Right lobe of liver (tissue), 6 donors: ENCODE measurements around the gene ADSS1. TPM values are rescaled to one million over a fixed set of nuclear protein-coding genes. Genes with fewer than 3 reads are reported as not detected.

Experiments used
- ATAC-seq, 4 donors: fragments of 200-7000 bp; cut with Tn5 transposase; one replicate each; pipeline ENCODE4 v1.9.1; 2020; ENCODE audit warnings: mild to moderate bottlenecking in 4 of 4, moderate library complexity in 4 of 4
- DNase-seq, 3 donors: peaks; one replicate each; pipeline ENCODE4 v3.0.0-alpha.2; 2020
- H3K27ac ChIP-seq, 3 donors: fragments of 200-600 bp; one replicate each; pipeline ENCODE4 v1.8.0; 2022
- H3K27me3 ChIP-seq, 2 donors: fragments of 200-600 bp; one replicate each; pipeline ENCODE4 v1.8.0; 2022
- H3K36me3 ChIP-seq, 4 donors: fragments of 200-600 bp; sonication (generic) in 1 of 4; one replicate each; pipeline versions ENCODE4 v1.5.1 to v1.8.0; 2017 to 2022; ENCODE audit warnings: control low read depth in 1 of 4
- H3K4me1 ChIP-seq, 4 donors: fragments of 200-600 bp; sonication (generic) in 1 of 4; one replicate each; pipeline versions ENCODE4 v1.5.1 to v1.8.0; 2017 to 2022; ENCODE audit warnings: control low read depth in 1 of 4
- H3K4me3 ChIP-seq, 3 donors: fragments of 200-600 bp; one replicate each; pipeline ENCODE4 v1.8.0; 2022
- H3K9me3 ChIP-seq, 4 donors: fragments of 200-600 bp; sonication (generic) in 1 of 4; one replicate each; pipeline versions ENCODE4 v1.5.1 to v1.8.0; 2017 to 2022; ENCODE audit warnings: control low read depth in 1 of 4
- POLR2A ChIP-seq: fragments of 450-650 bp; IDR thresholded peaks from one replicate; pipeline ENCODE4 v1.6.1; 2017; ENCODE audit warnings: antibody characterized with exemption, mild to moderate bottlenecking
- WGBS: methylation state at CpG from one replicate; pipeline ENCODE4 v1.1.6; 2018; ENCODE audit warnings: low coverage, low lambda C conversion rate; ENCODE audit not compliant: insufficient coverage; ENCODE audit errors: missing lambda C conversion rate; 5-methylcytosine and 5-hydroxymethylcytosine counted together
- intact Hi-C, 2 donors: fragments of 100-400 bp; cut with DNase I; formaldehyde crosslinking; loops; one replicate each; pipeline versions ENCODE4 v1.11.2 to v1.14.1; 2022
- long read RNA-seq: library from polyadenylated mRNA; unstranded; transcript quantifications from one replicate; pipeline ENCODE4 v2.0.0, GENCODE V29; 2019
- total RNA-seq, 6 experiments: library from RNA; depleted of rRNA in 2 of 6; stranded (reverse); fragments of >200 nt in 2 of 6; fragmentation: NEBNext Ultra II Directional in 3 of 6; extraction: Animal tissue kit (Norgen Biotek cat#: 25700) in 3 of 6; gene quantifications; one replicate each; pipeline versions ENCODE4 v1.1.0 to v1.2.4, GENCODE V29; 2016 to 2023
- TF ChIP-seq, protein P1 (sequence below), 4 donors: fragments of 200-600 bp in 3 of 4; fragments of 450-650 bp in 1 of 4; IDR thresholded peaks; one replicate each; pipeline versions ENCODE4 v1.5.1 to v1.8.0; 2016 to 2022; ENCODE audit warnings: antibody characterized with exemption in 4 of 4, mild to moderate bottlenecking in 2 of 4
- donor health status: DM: no; HTN: yes; CAD: no.
- donor health status: DM: no; HTN: no; CAD: no.
- donor health status: DM: no; HTN: no; CAD: no.
- donor health status: DM: no; HTN: yes; CAD: no.
- donor health status: DM: no; HTN: yes; CAD: no.

Gene ADSS1
- 10 to 100 TPM in 5 of 6 experiments, 1 to 10 TPM in 1; 8.1 to 50.5 (median 36.8) TPM for total RNA-seq
- long read RNA-seq: 0 reads

DNA sequence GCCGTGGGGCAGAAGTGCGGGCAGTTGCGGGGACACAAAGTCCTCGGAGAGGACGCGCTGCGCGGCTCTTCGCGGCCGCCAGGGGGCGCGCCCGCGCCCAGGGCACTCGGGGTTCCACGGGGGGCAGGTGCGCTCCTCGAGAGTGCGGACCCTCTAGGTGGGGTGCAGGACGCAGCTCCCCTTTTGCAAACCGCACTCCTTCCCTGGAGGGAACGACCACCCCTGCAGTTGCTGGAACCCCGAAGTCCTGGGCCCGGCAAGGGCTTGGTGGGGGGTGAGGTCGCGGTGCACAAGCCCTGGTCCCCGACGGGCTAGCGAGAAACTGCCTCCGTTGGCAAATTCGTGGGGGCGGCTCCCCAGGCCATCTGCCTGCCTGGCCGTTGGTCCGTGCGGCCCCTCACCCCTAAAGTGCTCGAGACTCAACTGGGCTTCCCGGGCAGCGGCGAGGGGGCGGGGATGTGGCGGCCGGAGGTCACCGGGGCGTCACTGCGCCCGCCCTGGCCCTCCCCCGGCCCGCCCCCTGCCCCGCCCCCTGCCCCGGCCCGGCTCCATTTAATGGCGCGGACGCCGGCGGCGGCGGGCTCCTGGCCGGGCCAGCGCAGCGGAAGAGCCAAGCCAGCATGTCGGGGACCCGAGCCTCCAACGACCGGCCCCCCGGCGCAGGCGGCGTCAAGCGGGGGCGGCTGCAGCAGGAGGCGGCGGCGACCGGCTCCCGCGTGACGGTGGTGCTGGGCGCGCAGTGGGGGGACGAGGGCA lies at the start of gene ADSS1:
Gene ADSS1 (plus strand): TSS at position 579 of the 756 bp plus-strand sequence. CDS start 42 bp downstream, at position 621.
- H3K27me3 ChIP-seq: no peaks in the 10 kb centered on the region
- DNase-seq (peak; percentile 89 to 90 (median 89)), ATAC-seq (peak; percentile 60 to 80 (median 68))
- H3K9me3 ChIP-seq: no peaks in the 10 kb centered on the region
- peaks cover 0 to 8% (median 1%) of the 10 kb centered on the region in 4 donors for H3K36me3 ChIP-seq
- H3K4me1 ChIP-seq: peaks cover 0 to 33% (median 12%) of the 10 kb centered on the region in 4 donors
- TF ChIP-seq, protein P1, sequence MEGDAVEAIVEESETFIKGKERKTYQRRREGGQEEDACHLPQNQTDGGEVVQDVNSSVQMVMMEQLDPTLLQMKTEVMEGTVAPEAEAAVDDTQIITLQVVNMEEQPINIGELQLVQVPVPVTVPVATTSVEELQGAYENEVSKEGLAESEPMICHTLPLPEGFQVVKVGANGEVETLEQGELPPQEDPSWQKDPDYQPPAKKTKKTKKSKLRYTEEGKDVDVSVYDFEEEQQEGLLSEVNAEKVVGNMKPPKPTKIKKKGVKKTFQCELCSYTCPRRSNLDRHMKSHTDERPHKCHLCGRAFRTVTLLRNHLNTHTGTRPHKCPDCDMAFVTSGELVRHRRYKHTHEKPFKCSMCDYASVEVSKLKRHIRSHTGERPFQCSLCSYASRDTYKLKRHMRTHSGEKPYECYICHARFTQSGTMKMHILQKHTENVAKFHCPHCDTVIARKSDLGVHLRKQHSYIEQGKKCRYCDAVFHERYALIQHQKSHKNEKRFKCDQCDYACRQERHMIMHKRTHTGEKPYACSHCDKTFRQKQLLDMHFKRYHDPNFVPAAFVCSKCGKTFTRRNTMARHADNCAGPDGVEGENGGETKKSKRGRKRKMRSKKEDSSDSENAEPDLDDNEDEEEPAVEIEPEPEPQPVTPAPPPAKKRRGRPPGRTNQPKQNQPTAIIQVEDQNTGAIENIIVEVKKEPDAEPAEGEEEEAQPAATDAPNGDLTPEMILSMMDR (IDR thresholded peaks at IDR 0.05): peak; percentile 5 to 99 (median 96)
- TF ChIP-seq POLR2A: peak; percentile 84
- H3K4me3 ChIP-seq: peak within 1 kb of the TSS; percentile 60 to 66 (median 60)
- no CpG with 5 or more reads among the region's 82 CpGs for WGBS
- intact Hi-C loops: no loop called here
- peak within 1 kb of the TSS; percentile 58 to 69 (median 61) for H3K27ac ChIP-seq

DNA sequence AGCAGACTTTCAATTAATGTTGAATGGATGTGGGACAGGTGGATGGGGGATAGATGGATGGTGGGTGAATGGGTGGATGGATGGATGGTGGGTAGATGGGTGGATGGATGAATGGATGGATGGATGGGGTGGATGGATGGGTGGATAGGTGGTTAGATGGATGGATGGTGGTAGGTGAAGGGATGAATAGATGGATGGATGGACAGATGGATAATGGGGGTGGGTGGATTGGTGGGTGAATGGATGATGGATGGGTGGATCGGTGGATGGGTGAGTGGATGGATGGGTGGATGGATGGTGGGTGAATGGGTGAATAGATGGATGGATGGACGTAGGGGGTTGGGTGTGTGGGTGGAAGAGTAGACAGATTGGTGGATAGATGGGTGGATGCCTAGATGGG lies 48.6 kb upstream of the ADSS1 start:
- no peaks in the 10 kb centered on the region for H3K36me3 ChIP-seq
- no peak for DNase-seq
- H3K27me3 ChIP-seq: no peaks in the 10 kb centered on the region
- 92% methylated on average over 2 of the region's 2 CpGs for WGBS
- intact Hi-C loops: no loop called here
- ATAC-seq: no peak
- H3K4me1 ChIP-seq: peaks cover 0 to 33% (median 12%) of the 10 kb centered on the region in 4 donors
- H3K27ac ChIP-seq: no peak overlapping the region
- no peak overlapping the region for H3K4me3 ChIP-seq
- H3K9me3 ChIP-seq: no peaks in the 10 kb centered on the region
- TF ChIP-seq, protein P1 (IDR thresholded peaks at IDR 0.05): no peak
- no peak for TF ChIP-seq POLR2A

GRCh38 chr14:104676130-104676693 lies 47.8 kb upstream of the ADSS1 start:
- Histone ChIP-seq H3K4me3 (no peak overlapping the region), H3K27ac (no peak overlapping the region), H3K9me3 (no peaks in the 10 kb centered on the region), H3K36me3 (no peaks in the 10 kb centered on the region), H3K27me3 (no peaks in the 10 kb centered on the region), H3K4me1 (peaks cover 0 to 41% (median 20%) of the 10 kb centered on the region in 4 donors)
- ATAC-seq (no peak), DNase-seq (no peak)
- no CpG with 5 or more reads among the region's 7 CpGs for WGBS
- intact Hi-C loops: no loop called here
- TF ChIP-seq POLR2A: no peak
- TF ChIP-seq, protein P1 (IDR thresholded peaks at IDR 0.05): no peak

DNA sequence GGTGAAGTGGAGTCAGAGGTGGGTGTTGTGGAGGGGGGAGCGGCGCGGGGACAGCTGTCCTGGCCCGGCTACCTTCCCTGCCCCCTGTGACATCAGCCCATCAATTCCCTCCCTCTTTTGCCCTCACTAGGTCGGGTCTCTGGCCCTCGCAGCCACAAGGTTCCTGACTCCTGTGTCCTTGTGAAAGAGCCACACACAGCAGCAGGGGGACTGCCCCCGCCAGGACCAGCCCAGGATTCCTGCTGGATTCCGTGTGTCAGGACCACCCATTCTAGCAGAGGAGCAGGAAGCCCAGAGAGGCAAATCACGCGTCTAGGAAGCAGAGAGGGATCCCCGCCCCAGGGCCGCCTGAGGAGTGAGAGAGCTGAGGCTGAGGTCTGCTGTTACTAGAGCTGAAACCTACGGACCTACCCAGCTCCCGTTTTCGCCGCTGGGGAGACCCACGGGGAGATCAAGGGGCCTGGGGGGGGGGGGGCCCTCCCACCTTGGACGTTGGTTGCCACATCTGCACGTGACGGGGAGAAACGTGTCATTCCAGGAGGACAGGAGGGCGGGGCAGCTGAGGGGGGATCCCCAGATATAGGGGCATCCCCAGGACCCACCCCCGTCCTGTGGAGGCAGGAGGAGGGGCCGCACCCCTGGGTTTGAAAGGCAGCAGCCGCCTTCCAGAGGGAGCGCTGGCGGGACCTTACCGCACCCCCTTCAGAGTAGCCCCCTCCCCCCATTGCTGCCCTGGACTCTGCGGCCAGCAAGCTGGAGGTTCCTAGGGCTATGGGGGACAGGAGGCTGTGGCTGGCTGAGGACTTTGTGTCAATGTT lies 47.1 kb upstream of the ADSS1 start:
- Histone ChIP-seq H3K4me3 (peak overlapping the region; percentile 29 to 53 (median 46)), H3K27ac (peak overlapping the region in 2 of 3 donors; percentile 72 to 81), H3K36me3 (no peaks in the 10 kb centered on the region), H3K4me1 (peaks cover 0 to 48% (median 25%) of the 10 kb centered on the region in 4 donors), H3K9me3 (no peaks in the 10 kb centered on the region), H3K27me3 (no peaks in the 10 kb centered on the region)
- intact Hi-C loops: no loop called here
- ATAC-seq (no peak), DNase-seq (peak in 2 of 3 donors; percentile 46 to 58)
- no peak for TF ChIP-seq POLR2A
- TF ChIP-seq, protein P1 (IDR thresholded peaks at IDR 0.05): no peak
- 20% methylated on average over 1 of the region's 29 CpGs for whole genome bisulfite sequencing
